HFF-Myc (cell line): Measurements from ENCODE around the gene NME4.
A peak's percentile ranks its signal among the peaks of the same experiment; 100 is the strongest.

Source experiments
- DNase-seq: peaks from one replicate; pipeline ENCODE4 v3.0.0-alpha.2; 2011; ENCODE audit warnings: low read depth; ENCODE audit errors: extremely low read depth
- H3K4me3 ChIP-seq: replicated peaks from 2 replicates; pipeline ENCODE4 v1.5.1; 2011; ENCODE audit warnings: low read depth, mild to moderate bottlenecking, control low read depth, low read length
- TF ChIP-seq, protein P1 (sequence below): IDR thresholded peaks from 2 replicates; pipeline ENCODE4 v1.5.1; 2012; ENCODE audit warnings: mild to moderate bottlenecking, low read depth, low read length, control low read depth; ENCODE audit errors: missing control alignments

The NME4 gene

DNA sequence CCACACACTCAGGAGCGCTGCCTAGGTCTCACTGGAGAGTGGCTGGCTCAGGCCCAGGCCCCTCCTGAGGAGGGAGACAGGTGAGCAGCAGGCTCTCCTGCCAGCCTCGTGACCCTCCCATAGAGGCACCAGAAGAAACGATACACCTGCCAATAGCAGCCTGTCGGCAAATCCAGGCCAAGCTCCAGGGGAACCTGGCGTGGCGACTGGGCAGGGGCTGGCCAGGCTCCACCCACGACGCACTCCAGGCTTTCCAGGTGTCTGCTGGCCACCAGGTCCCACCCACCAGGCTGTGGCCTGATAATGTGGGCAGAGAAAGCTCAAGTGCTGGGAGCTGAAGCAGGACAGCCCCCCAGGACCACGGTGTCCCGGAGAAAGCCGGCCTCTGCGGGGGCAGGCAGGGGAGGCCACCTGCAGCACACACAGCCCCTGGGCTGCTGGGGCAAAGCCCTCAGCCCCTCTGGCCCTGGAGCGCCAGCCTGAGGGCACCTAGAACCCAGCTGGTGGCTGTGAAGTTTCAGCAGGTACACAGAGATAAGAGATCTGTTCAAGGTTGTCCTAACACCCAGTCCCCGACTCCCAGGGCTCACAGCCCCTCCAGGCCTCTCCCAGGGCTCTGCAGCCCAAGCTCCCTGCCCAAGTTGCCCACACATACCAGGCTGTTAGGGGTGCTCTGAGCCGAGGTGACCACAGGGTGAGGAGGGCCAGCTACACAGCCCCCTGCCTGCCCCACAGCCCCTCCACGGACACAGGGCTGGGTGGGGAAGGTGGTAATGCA, 17.6 kb upstream of the NME4 start:
- H3K4me3 ChIP-seq: no peak overlapping the region
- DNase-seq: no peak
- TF ChIP-seq, protein P1, sequence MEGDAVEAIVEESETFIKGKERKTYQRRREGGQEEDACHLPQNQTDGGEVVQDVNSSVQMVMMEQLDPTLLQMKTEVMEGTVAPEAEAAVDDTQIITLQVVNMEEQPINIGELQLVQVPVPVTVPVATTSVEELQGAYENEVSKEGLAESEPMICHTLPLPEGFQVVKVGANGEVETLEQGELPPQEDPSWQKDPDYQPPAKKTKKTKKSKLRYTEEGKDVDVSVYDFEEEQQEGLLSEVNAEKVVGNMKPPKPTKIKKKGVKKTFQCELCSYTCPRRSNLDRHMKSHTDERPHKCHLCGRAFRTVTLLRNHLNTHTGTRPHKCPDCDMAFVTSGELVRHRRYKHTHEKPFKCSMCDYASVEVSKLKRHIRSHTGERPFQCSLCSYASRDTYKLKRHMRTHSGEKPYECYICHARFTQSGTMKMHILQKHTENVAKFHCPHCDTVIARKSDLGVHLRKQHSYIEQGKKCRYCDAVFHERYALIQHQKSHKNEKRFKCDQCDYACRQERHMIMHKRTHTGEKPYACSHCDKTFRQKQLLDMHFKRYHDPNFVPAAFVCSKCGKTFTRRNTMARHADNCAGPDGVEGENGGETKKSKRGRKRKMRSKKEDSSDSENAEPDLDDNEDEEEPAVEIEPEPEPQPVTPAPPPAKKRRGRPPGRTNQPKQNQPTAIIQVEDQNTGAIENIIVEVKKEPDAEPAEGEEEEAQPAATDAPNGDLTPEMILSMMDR: no peak

DNA sequence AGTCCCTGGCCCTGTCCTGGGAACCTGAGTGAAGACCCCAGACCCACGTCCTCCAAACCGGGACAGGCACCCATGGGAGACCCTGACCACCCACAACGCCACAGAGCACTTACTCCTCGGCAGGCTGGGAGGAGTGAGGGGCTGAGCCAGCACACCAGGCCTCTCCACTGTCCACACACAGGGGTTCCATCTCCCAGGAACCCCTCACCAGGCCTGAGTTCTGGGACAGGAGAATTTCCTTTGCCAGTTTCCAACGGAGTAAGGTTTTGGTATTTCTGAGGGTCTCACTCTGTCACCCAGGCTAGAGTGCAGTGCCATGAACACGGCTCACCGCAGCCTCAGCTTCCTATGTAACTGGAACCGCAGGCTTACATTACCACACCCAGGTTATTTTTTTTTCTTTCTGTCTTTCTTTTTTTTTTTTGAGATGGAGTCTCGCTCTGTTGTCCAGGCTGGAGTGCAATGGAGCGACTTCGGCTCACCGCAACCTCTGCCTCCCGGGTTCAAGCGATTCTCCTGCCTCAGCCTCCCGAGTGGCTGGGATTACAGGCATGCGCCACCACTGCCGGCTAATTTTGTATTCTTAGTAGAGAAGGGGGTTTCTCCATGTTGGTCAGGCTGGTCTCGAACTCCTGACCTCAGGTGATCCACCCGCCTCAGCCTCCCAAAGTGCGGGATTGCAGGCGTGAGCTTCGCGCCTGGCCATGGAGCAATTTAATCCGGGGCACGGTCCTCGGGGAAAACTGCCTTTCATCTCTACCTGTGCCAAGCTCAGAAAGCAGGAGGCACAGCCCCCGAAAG, 16.8 kb upstream of the NME4 start:
- TF ChIP-seq, protein P1: no peak
- no peak for DNase-seq
- peak overlapping the region; percentile 77 for H3K4me3 ChIP-seq

DNA sequence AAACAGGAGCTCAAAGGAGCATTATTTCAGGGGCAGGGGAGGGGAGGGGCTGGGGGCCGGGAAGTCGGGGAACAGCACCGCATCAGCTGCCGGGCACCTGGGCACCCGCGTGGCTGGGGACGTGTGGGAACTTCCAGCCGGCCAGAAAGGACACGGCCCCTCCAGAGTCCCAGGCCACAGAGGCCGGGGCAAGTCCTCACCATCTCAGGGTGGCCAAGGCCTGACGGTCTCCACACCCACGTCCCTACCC, 16.3 kb upstream of the NME4 start:
- TF ChIP-seq, protein P1: no peak
- peak overlapping the region; percentile 77 for H3K4me3 ChIP-seq
- DNase-seq: no peak

DNA sequence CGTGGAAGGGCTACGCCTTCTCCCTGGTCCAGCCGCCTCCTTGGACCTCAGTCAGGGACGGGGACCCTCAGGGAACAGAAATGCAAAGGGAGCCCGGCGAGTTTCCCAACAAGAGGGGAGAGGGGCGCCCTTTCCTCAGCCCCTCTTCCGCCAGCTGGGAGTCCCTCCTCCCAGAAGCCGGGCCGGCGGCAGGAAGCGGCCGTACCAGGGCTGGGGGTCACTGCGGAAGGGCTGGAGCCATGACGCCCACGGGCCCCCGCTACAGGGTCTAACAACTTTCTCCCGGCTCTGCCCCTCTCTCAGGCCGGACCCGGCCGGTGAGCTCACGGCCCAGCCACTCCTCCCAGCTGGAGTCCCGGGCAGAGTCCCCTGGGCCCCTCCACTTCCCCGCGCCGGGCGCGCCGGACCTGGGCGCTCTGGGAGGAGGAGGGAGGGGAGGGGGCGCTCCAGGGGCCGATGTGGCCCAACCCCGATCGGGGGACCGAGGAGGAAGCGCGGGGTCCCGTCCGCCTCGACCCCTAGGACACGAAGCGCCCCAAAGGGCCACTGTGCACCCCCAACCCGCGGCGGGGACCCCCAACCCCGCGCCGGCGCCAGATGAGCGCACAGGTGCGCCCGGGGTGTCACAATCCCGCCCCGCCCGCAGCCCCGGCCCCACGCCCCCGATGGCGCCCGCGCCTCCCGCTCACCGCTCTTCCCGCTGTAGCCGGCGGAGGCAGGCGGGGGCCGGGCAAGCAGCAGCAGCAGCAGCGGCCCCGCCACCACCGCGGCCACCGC, 15.8 kb upstream of the NME4 start:
- DNase-seq: no peak
- H3K4me3 ChIP-seq: peak overlapping the region; percentile 77
- TF ChIP-seq, protein P1: no peak

DNA sequence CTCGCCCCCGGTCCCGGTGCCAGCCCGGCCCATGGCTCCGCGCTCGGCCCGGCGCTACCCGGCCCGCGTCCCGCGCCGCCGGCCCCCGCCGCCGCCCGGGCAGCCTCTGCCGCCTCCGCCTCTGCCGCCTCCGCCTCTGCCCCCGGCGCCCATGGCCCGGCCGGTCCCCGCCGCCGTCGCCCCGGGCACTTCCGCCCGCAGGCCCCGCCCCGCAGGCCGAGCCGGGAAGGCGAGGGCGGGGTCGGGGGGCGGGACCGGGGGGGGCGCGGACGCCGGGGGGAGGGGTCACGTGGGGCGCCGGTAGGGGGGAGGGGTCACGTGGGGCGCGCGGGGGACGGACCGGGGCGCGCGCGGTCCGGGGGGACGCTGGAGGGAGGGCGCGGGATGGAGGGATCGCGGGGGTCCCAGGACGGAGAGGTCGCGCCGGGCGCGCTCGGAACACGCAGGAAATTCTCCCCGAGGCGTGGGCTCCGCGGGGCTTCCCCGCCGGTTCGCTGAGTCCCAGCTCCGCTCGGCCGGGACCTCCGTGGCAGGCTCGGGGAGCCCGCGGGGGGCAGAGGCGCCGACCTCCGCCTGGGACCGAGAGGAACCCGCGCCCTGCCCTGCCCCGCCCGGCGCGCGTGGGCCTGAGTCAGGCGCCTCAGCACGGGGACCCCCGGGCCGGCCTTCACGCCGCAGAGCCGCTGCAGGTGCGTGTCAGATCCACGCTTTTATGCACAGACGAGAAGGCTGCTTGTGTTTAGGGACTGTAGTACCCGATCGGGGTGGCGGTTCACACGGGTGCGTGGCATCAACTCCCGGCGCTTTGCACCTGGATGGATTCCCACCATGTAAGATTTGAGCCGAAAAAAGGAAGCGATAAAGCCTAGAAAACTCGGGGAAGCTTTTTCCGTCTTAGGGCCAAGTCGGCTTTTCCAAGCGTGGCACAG, 14.9 kb upstream of the NME4 start, which contains the start of gene PGAP6:
Gene PGAP6, minus strand, starts transcription at position 190 of the 929 bp plus-strand sequence. Its CDS starts 157 bp downstream, at position 33.
- TF ChIP-seq, protein P1: no peak
- H3K4me3 ChIP-seq: peak within 1 kb of the TSS; percentile 77
- DNase-seq: no peak
